Esophagus squamous epithelium (tissue), 4 donors: ENCODE results near the gene NARS2.

Experiments
- CTCF ChIP-seq, 6 experiments: fragments of 450-650 bp in 4 of 6; fragments of 200-600 bp in 2 of 6; sonication (generic) in 2 of 6; IDR thresholded peaks; one replicate each; pipeline ENCODE4 v1.5.1; 2016 to 2019; ENCODE audit warnings: antibody characterized with exemption in 6 of 6, mild to moderate bottlenecking in 4 of 6, moderate library complexity in 4 of 6
- POLR2A ChIP-seq, 4 donors: fragments of 450-650 bp; IDR thresholded peaks; one replicate each; pipeline ENCODE4 v1.6.1; 2017; ENCODE audit warnings: antibody characterized with exemption in 4 of 4, mild to moderate bottlenecking in 4 of 4, moderate library complexity in 3 of 4

DNA sequence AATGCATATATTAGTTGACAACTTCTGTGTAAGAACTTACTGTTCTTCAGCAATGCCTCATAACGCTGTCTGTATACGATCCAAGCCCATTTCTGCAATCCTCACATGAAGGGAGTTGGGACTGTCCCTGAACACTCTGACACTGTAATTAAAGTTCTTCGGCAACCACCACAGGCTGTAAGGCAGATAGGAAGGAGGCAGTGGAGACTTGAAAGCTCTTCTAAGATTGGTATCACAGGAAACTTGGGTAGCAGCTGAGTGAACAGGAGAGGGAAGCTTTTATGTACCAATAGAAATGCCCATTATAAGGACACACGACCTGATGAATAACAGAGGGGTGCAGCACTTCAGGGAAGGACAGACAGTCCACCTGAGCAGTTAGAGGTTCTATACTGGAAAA lies 145.0 kb downstream of the NARS2 start:
- TF ChIP-seq CTCF (IDR thresholded peaks at IDR 0.05) (no peak), POLR2A (IDR thresholded peaks at IDR 0.05) (no peak)
